Right ventricle myocardium superior (tissue), 1 donor: ENCODE results near the gene NCOR2. TPM values are rescaled to one million over a fixed set of nuclear protein-coding genes. Genes with fewer than 3 reads are reported as not detected.

Source experiments
- ATAC-seq: fragments of 200-7000 bp; cut with Tn5 transposase; one replicate; pipeline ENCODE4 v1.9.1; 2020; ENCODE audit warnings: mild to moderate bottlenecking; ENCODE audit not compliant: poor library complexity
- DNase-seq: peaks from one replicate; pipeline ENCODE4 v3.0.0-alpha.2; 2020
- intact Hi-C: fragments of 100-400 bp; cut with DNase I; formaldehyde crosslinking; loops from one replicate; pipeline ENCODE4 v1.11.2; 2022
- long read RNA-seq: library from polyadenylated mRNA; unstranded; transcript quantifications from one replicate; pipeline ENCODE4 v2.0.0, GENCODE V29; 2021
- total RNA-seq: library from RNA; stranded (reverse); fragmentation: NEBNext Ultra II Directional; extraction: Animal tissue kit (Norgen Biotek cat#: 25700); gene quantifications from one replicate; pipeline ENCODE4 v1.2.1, GENCODE V29; 2021
- donor health status: DM: no; HTN: yes; CAD: no; lungs with severe emphysema.

NCOR2 gene
- 133 TPM for total RNA-seq
- long read RNA-seq, partial matches to known transcripts, result 117 of 180 reads
- long read RNA-seq, other reads (novel, unspliced or antisense), result 63 of 180 reads

DNA sequence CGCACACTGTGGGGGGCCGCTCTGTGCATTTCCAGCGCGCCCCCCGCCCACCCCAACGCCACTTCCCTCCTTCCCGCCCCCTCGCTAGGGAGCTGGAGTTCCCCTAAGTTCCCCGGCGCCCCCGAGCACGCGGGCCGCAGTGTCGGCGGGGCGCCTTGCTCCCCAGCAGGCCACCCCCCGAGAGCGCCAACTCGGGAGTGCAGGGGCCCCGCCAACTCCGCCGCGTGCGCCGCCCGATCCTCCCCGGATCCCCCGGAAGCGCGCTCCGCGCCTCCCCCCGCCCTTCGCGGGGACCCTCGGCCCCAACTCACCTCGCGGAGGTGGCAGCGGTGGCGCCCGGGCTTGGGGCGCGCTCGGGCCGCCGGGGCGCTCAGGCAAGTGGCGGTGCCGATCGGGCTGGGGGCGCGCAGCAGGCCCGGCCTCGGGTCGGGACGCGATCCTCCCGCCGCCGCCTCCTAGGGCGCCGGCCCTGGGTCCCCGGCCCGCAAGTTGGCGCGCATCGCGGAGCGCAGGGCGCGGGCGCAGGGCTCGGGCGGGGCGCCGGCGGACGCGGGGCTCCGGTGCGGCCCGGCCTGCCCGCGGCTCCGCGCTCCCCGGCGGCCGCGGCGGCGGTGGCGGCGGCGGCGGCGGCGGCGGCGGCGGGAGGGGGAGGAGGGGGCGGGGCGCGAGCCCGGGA lies at the start of gene NCOR2:
Gene NCOR2 (minus strand): TSS at position 616 of the 676 bp plus-strand sequence. CDS start 72,361 bp downstream, outside the sequence.
- intact Hi-C loops, result loop anchor here (5.0 kb wide), 1 partner anchor 200 kb away; no protein-coding TSS in a partner anchor
- ATAC-seq, result peak; percentile 3
- DNase-seq, result no peak

DNA sequence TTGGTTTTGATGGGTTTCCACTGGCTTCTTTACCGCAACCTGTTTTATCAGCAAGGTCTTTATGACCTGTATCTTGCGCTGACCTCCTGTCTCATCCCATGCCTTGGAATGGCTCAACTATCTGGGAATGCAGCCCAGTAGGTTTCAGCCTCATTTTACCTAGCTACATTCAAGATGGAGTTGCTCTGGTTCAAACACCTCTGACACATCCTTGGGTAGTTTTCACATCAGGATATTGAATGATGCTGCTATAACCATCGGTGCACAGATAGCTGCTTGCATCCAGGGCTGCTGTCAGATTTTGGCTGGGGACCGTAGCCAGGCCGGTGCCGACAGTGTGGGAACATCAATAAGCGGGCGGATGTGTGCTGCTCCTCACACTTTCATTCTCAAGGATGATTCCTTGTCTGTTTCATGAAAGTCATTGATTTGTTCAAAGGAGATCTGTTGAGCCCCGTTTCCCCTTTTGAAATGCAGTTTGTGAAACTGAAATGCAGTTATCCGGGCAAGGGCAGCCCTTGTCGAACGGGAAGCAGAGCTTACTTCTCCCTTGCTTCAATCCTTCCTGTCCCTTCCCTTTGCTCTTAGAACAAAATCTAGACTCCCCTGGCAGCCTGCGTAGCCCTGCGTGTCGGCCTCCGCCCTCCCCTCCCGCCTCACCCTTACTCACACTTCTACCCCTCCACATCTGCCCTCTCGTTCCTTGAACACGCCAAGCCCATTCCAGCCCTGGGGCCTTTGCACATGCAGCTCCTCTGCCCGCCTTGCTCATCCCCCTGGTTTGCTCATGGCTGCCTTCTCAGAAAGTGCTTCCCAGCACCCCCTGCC lies 49.2 kb upstream of the NCOR2 start:
- no peak for DNase-seq
- intact Hi-C loops, result no loop called here
- ATAC-seq, result no peak

DNA sequence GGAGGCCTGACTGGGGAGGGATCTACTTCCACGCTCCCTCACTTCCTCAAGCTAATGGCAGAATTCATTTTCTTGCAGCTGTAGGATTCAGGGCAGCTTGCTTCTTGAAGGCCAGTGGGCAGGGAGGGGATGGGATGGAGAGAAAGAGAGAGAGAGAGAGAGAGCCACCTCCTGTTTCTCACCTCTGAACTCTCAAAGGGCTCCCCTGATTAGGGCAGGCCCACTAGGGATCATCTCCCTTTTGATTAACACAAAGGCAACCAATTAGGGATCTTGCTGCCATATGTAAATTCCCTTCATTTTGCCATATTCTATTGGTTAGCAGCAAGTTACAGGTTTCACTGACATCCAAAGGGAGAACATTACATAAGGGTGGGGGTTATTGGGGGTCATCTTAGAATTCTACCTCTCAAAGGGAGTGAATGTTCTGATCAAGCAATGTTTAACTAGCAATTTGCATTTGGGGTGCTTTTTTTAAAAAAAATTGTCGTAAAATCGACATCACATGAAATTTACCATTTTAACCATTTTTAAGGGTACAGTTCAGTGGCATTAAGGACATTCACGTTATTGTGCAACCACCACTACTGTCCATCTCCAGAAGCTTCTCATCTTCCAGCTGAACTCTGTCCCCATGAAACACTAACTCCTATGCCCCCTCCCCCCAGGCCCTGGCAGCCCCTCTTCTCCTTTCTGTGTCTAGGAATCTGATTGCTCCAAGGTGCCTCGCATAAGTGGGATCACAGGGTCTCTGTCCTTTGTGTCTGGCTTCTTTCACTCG lies 47.3 kb upstream of the NCOR2 start:
- intact Hi-C loops, result no loop called here
- ATAC-seq (no peak), DNase-seq (no peak)

DNA sequence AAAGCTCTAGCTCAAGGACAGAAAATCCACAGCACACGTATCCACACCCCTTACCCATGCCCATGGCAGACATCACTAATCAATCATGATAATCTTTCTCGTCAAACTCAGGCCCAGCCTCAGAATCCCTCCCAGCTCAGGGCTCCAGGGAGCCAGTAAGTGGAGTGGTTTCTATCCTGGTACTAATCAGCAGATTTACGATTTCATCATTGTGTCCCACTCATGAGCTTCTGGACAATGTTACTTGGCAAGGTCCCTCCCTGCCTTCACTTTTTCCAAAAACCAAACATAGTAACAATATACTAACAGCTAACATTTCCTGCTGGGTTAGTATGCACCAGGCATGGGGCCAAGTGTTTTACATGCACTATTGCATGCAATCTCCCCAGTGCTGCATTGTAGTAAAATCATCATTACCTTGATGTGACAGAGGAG lies 45.8 kb upstream of the NCOR2 start:
- intact Hi-C loops, result no loop called here

DNA sequence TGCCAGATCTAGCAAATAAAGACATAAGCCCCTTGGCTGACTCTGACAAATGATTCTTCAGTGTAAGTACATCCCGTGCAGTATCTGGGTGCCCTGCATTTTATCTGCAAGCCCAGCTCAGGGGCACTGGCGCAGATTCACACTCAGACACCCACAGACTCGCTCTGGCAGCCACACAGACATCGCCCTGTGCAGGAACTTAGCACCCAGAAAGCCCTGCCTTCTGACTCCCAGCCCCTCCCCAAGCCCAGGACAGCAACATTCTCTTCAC lies 44.9 kb upstream of the NCOR2 start:
- ATAC-seq (no peak), DNase-seq (no peak)
- intact Hi-C loops, result no loop called here

More for the DNA sequence above, 45.8 kb upstream of the NCOR2 start:
- DNase-seq (no peak), ATAC-seq (no peak)

DNA sequence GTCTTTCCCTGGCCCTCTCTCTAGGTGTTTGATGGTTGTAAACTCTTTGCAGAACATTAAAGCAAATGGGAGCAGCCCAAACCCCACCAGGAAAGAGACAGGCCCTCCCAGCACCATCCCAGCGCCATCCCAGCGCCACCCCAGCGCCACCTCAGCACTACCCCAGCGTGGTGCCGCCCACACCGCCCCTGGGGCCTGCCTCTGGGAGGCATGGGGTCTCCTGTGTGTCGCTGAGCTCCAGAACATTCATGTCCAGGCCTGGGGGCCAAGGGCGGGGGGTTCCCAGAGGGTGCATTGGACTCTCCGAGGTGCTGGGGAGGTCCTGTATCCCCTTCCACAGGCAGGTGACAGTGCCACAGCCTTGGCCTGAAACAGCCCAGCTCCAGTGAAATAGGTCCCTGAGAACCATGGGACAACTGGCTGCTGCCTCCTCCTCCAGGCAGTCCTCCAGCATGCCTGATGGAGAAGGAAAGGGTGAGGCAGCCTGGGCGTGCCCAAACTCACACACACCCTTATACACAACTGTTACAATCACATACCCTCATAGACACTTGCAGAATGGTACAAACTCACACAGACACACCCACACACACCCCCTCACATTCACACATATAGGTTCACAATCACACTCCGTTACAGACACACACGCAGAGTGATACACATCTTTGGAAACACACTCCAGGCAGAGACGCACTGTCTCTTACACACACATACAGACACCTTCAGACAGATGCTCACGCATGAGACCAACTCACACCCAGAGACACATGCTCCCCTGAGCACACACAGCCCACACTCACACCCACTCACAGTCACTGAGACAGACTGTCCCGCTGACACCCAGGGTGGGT lies 44.4 kb upstream of the NCOR2 start:
- ATAC-seq (no peak), DNase-seq (no peak)
- intact Hi-C loops, result no loop called here

DNA sequence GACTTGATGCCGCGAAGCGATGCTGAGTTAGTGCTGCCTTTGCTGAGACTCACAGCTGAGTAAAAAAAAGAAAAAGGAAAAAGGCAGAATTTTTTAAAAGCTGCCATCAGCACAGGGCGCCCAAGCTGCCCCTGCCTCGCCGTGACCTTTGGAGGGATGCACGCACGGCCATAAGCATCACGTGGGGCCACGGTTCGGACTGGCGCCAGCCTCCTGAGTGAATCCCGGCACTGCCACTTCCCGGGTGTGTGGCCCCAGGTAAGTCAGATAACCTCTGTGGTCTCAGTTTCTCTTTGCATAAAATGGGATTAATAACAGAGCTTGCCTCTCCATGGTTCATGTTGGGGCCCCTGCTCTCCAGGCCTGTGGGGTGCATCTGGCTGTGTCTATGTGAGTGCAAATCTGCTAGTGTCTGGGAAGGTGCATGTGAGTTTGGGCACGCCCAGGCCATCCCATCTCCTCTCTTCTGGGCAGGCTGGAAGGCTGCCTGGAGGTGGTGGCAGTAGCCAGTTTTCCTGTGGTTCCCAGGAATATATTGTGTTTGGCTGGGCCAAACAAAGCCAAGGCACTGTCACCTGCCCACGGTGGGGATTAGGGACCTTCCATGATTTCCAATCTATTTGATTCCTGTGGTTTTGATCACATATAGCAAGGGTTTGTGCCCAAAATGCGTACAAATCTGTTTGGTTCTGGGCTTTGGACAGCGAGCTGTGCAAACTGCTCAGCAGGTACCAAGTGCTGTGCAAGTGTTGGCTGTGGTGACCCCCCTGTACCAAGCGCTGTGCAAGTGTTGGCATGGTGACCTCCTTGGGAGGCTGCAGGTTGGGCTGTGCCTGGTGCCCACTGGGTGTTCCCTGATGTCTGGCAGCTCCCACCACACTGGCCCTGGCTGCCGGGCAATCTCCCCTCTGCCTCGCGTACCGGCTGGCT lies 43.5 kb upstream of the NCOR2 start:
- no peak for ATAC-seq
- DNase-seq, result no peak
- intact Hi-C loops, result no loop called here

DNA sequence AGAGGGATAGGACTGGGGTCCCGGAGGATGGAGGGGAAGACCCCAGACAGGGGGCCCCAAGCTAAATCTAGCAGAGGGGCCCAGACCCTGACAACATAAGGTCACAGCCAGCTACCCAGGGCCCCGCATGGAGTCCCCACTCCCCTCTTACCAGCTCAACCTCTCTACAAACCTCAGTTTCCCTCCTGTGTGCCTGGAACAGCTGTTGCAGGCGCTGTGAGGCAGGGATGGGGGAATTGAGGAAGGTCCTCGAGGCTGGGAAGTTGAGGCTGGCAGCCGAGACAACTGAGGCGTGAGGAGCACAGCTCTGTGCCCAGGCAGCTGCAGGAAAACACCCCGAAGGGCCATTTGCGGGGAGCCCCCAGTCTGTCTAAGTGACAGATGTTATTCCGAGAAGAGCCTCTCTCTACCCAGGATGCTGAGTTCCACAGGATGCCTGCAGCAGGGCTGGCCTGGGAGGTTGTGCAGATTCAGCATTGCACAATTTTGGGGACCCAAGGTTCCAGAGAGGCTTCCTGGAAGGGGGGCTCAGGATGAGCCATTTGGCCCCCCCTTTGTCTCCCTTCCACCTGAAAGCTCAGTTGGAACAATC lies 42.7 kb upstream of the NCOR2 start:
- intact Hi-C loops, result no loop called here
- ATAC-seq (no peak), DNase-seq (no peak)

DNA sequence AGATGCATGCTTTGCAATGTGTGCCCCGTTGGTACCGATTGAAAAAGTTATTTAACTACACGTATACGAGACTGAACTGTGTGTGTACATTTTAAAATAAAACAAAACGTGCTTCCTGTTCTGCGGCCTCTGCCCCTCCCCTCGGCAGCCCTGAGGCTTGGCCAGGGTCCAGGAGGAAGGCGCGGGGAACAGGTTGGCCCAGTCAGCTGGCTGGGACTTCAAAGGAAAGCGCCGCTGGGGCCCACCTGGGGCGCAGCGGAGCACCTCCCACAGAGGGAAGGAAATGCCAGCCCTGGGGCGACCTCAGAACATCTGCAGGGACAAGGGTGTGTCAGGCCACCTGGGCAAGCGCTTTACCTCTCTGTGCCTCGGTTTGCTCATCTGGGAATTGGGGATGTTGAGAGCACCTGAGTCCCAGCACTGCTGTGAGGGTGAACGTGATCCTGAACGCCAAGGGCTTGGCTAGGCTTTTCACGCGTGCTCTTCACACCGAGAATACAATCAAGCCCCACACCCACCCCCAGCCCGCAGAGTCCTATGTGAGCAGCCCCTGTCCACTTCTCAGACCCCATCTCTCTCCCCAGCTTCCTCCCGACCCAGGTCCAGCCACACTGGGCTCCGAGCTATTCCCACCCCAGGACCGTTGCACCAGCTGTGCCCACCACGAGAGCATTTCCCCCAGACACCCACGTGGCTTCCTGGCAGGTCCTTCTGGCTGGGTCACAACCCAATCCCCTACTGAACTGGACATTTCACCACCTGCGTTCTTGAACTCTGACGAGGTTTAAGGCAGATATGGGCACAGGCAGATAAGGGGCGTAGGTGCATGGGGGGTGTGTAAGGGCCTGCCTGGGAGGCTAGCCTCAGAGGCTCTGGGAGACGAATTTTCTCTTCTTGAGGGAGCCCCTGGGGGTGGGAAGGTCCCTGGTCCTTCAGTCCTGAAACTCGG lies 41.9 kb upstream of the NCOR2 start:
- intact Hi-C loops, result no loop called here
- DNase-seq (peak; percentile 89), ATAC-seq (peak; percentile 80)

DNA sequence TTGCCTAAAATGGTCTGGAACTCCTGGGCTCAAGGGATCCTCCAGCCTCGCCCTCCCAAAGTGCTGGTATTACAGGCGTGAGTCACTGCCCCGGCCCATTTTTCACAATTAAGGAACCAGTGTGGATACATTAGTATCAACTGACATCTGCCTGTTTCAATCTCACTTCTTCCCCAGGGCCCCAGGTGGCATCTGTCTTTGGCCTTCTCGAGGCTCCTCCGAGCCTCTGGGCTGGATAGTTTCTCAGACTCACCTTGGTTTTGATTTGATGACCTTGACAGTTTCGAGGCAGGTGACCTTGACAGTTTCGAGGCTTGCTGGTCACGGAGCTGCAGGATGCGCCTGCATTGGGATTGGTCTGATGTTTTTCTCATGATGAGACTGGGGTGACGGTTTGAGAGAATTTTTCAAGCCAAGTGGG lies 41.0 kb upstream of the NCOR2 start:
- intact Hi-C loops, result no loop called here
- DNase-seq (no peak), ATAC-seq (no peak)

DNA sequence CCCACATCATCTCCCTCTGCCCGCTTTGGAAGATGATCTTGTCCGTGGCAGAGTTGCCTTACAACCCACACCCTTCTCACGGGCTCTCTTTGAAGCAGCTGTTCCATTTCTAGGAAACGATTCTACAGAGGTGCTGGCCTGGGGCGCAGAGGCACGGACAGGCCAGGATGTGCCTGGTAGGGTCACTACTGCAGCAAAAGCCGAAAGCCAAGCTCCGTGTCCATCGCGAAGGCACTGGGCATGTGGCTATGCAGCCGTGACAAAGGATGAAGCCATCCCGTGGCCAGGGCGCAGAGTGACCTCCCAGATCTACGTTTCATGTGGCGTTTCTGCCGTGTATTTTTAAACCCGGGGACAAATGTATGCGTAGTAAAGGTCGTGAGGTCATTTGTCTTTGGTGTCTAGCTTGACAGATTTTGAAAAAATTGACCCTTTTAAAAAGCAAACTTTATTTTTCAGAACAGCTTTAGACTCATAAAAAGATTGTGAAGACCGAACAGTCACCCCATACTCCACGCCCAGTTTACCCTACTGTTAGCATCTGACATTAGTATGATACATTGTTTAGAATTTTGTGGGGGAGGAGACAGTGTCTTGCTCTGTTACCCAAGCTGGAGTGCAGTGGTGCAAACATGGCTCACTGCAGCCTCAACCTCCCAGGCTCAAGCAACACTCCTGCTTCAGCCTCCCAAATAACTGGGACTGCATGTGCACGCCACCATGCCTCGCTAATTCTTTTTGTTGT lies 40.4 kb upstream of the NCOR2 start:
- intact Hi-C loops, result no loop called here
- DNase-seq (no peak), ATAC-seq (no peak)

DNA sequence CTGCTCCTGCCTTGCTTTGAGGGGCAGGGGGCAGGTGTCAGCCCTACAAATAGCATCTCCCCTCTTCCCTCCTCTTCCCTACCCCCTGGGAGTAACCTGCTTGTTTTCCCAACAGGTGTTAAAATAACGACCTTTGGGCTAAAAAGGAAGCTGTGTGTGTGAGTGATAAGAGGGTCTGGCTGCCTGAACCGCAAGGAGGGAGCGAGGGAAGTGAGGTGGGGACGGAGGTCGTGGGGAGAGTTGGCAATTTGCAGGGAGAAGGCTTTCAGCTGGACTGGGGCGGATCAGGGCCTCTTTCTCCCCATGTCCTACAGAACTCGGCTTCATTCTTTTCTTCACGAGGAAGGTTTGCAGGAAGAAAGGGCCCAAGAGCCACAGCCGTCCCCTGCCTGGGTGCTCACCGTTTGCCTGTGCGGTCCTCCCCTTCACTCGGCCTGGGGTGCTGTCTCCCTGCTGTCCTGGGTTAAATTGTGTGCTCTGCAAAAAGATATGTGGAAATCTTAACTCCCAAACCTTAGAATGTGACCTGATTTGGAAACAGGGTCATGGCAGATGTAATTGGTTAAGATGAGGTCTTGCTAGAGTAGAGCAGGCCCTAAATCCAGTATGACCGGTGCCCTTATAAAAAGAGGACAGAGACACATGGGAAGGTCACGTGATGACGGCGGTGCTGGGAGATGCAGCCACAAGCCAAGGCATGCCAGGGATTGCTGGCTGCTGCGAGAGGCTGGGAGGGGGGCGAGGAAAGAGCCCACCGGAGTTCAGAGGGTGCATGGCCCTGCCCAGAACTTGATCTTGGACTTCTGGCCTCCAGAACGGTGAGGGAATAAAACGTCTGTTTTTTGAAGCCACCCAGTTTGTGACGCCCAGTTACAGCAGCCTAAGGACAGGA lies 38.7 kb upstream of the NCOR2 start:
- DNase-seq, result no peak
- intact Hi-C loops, result no loop called here
- no peak for ATAC-seq

DNA sequence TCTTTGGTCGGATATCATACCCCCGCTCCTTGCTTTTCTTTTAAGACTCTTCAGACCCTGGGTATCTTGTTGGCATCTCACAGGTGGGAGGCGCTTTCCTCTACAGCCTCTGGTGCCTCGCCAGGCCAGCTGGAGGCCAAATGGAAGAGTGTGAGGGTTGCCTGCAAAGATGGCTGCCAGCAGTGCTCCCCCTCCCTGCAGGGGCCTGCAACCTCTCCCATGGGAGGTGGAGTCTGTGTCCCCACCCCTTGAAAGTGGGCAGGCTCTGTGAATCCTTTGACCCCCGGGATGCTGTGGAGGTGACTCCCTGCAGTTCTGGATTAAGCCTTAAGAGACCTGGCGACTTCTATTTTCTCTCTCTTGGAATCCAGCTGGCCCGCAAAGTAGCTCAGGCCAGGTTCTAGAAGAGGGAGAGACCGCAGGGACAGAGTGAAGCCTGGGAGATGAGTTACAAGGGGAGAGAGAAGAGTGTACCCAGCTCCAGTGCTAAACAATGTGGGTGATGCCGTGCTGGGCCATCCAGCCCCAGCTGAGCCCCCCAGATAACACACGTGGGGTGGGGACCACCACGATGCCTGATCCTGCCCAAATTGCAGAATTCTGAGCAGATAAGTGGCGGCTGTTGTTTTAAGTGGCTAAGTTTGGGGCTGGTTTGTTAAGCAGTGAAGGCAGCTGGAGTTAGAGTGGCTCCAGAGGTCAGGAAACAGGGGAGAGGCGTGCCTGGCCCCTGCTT lies 37.9 kb upstream of the NCOR2 start:
- DNase-seq (no peak), ATAC-seq (no peak)
- intact Hi-C loops, result no loop called here

DNA sequence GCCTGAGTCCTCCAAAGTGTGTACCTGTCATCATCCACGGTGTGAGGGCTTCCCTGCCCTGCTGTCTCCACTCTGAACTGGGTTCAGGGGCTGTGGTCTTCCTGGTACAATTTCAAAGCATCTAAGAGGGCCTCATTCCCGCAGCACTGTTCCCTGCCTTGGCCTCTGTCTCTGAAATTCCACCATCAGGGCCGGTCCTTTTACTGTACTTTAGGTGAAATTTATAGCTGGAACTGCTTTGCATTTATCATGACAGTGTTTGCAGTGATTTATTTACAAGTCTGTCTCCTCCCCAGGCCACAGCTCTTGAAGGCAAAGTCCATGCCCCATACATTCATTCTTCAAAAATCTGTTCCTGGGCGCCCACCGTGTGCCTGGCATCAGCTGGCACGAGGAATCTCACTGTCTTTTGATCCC lies 36.9 kb upstream of the NCOR2 start:
- no peak for ATAC-seq
- DNase-seq, result no peak
- intact Hi-C loops, result no loop called here
